IMR-90 (cell line): ENCODE data around the gene TNFRSF14. TPM values are rescaled to one million over a fixed set of nuclear protein-coding genes. Genes with fewer than 3 reads are reported as not detected.

Source experiments
- ATAC-seq: fragments of 200-7000 bp; cut with Tn5 transposase; 2 replicates; pipeline ENCODE4 v1.9.1; 2020; ENCODE audit warnings: low read depth, mild to moderate bottlenecking, moderate library complexity
- BruUV-seq: library from RNA; stranded (reverse); fragments of 400-500 nt; replicated peaks from 2 replicates; lab custom pipeline; 2021; lab: Mats Ljungman, UMichigan
- CTCF ChIA-PET: fragments of 300-600 bp; formaldehyde crosslinking; extraction: SDS; loops from one replicate; lab custom pipeline; 2021; ENCODE audit warnings: antibody characterized with exemption; lab: Yijun Ruan, JAX
- POLR2A ChIA-PET: fragments of 300-600 bp; sonication (Branson Sonifier 250); formaldehyde crosslinking; loops from one replicate; lab custom pipeline; 2022; ENCODE audit warnings: antibody characterized with exemption; ENCODE audit not compliant: unreplicated experiment; lab: Charles Lee
- DNase-seq: peaks from one replicate; pipeline ENCODE4 v3.0.0; 2013
- H2AFZ ChIP-seq: replicated peaks from 2 replicates; pipeline ENCODE3; 2013; ENCODE audit warnings: low read length, mild to moderate bottlenecking; ENCODE audit not compliant: poor library complexity
- H2AK5ac ChIP-seq: 2 replicates; pipeline ENCODE4 v1.6.1; 2013; ENCODE audit warnings: low read depth, low read length, inconsistent platforms
- H2AK9ac ChIP-seq: replicated peaks from 2 replicates; pipeline ENCODE3; 2013; ENCODE audit warnings: mild to moderate bottlenecking, low read depth, low read length, moderate library complexity; ENCODE audit not compliant: poor library complexity
- H2BK120ac ChIP-seq: 2 replicates; pipeline ENCODE4 v1.6.1; 2013; ENCODE audit warnings: low read depth, low read length, inconsistent platforms
- H2BK15ac ChIP-seq: 3 replicates; pipeline ENCODE4 v1.6.1; 2013; ENCODE audit warnings: low read depth, low read length, inconsistent platforms
- H2BK20ac ChIP-seq: 2 replicates; pipeline ENCODE4 v1.6.1; 2013; ENCODE audit warnings: low read depth, mild to moderate bottlenecking, inconsistent platforms, low read length, moderate library complexity
- H2BK5ac ChIP-seq: 2 replicates; pipeline ENCODE4 v1.6.1; 2013; ENCODE audit warnings: mild to moderate bottlenecking, low read depth, low read length, inconsistent platforms; ENCODE audit not compliant: poor library complexity, severe bottlenecking
- H3K14ac ChIP-seq: replicated peaks from 2 replicates; pipeline ENCODE4 v1.6.1; 2013; ENCODE audit warnings: low read depth, low read length, inconsistent platforms
- H3K18ac ChIP-seq: 2 replicates; pipeline ENCODE4 v1.6.1; 2013; ENCODE audit warnings: low read depth, low read length, control low read depth
- H3K23ac ChIP-seq: 2 replicates; pipeline ENCODE4 v1.6.1; 2013; ENCODE audit warnings: low read depth, low read length, inconsistent platforms
- H3K27ac ChIP-seq: 2 replicates; pipeline ENCODE4 v1.5.1; 2013; ENCODE audit warnings: mild to moderate bottlenecking, control low read depth, low read length; ENCODE audit not compliant: insufficient read depth
- H3K27me3 ChIP-seq: 2 replicates; pipeline ENCODE4 v1.6.1; 2013; ENCODE audit warnings: low read length; ENCODE audit not compliant: control insufficient read depth, insufficient read depth
- H3K36me3 ChIP-seq: 2 replicates; pipeline ENCODE4 v1.6.1; 2013; ENCODE audit warnings: low read length, mixed read lengths; ENCODE audit not compliant: control insufficient read depth, insufficient read depth
- H3K4ac ChIP-seq: 2 replicates; pipeline ENCODE4 v1.6.1; 2013; ENCODE audit warnings: low read depth, low read length, inconsistent platforms
- H3K4me1 ChIP-seq: 2 replicates; pipeline ENCODE4 v1.6.1; 2013; ENCODE audit warnings: low read length, mixed read lengths; ENCODE audit not compliant: control insufficient read depth, insufficient read depth
- H3K4me2 ChIP-seq: 2 replicates; pipeline ENCODE4 v1.6.1; 2013; ENCODE audit warnings: low read depth, mild to moderate bottlenecking, control low read depth, low read length, moderate library complexity
- H3K4me3 ChIP-seq: 2 replicates; pipeline ENCODE4 v1.5.1; 2013; ENCODE audit warnings: low read depth, mild to moderate bottlenecking, control low read depth, low read length, moderate library complexity; ENCODE audit not compliant: insufficient read depth
- H3K56ac ChIP-seq: 2 replicates; pipeline ENCODE4 v1.6.1; 2013; ENCODE audit warnings: low read length, inconsistent platforms; ENCODE audit not compliant: insufficient read depth; ENCODE audit errors: extremely low read depth
- H3K79me1 ChIP-seq, 2 experiments: 2 replicates each; pipeline ENCODE4 v1.6.1; 2013; ENCODE audit warnings: low read length in 2 of 2, inconsistent platforms in 1 of 2, low read depth in 1 of 2
- H3K9ac ChIP-seq: 2 replicates; pipeline ENCODE4 v1.6.1; 2013; ENCODE audit warnings: low read depth, low read length, control low read depth
- H3K9me1 ChIP-seq: 2 replicates; pipeline ENCODE4 v1.6.1; 2013; ENCODE audit warnings: low read length, inconsistent platforms; ENCODE audit not compliant: insufficient read depth
- H3K9me3 ChIP-seq: 2 replicates; pipeline ENCODE4 v1.6.1; 2013; ENCODE audit warnings: low read length; ENCODE audit not compliant: control insufficient read depth, insufficient read depth
- H4K20me1 ChIP-seq: 2 replicates; pipeline ENCODE4 v1.6.1; 2013; ENCODE audit warnings: low read length, inconsistent platforms; ENCODE audit not compliant: insufficient read depth
- H4K5ac ChIP-seq: 2 replicates; pipeline ENCODE4 v1.6.1; 2013; ENCODE audit warnings: mild to moderate bottlenecking, low read depth, low read length, control low read depth
- H4K8ac ChIP-seq, 2 experiments: 2 replicates each; pipeline ENCODE4 v1.6.1; 2013; ENCODE audit warnings: low read depth in 2 of 2, low read length in 2 of 2, control low read depth in 1 of 2, inconsistent platforms in 1 of 2
- H4K91ac ChIP-seq: 2 replicates; pipeline ENCODE4 v1.6.1; 2013; ENCODE audit warnings: low read depth, low read length, inconsistent platforms; ENCODE audit not compliant: insufficient read depth
- BHLHE40 ChIP-seq: fragments of 150-350 bp; IDR thresholded peaks from 2 replicates; pipeline ENCODE4 v1.6.1; 2016; ENCODE audit warnings: mild to moderate bottlenecking, low read depth, low read length
- CEBPB ChIP-seq: IDR thresholded peaks from 2 replicates; pipeline ENCODE4 v1.6.1; 2012; ENCODE audit warnings: low read depth, low read length, improper control_type of control experiment
- FOS ChIP-seq: fragments of 150-350 bp; IDR thresholded peaks from 2 replicates; pipeline ENCODE4 v1.6.1; 2016; ENCODE audit warnings: low read depth, low read length
- MAFK ChIP-seq: IDR thresholded peaks from 2 replicates; pipeline ENCODE4 v1.6.1; 2012; ENCODE audit warnings: low read depth, low read length, improper control_type of control experiment
- MAZ ChIP-seq: IDR thresholded peaks from 2 replicates; pipeline ENCODE4 v1.6.1; 2012; ENCODE audit warnings: low read depth, mild to moderate bottlenecking, low read length, improper control_type of control experiment, moderate library complexity, borderline replicate concordance
- NFE2L2 ChIP-seq: fragments of 150-350 bp; IDR thresholded peaks from 2 replicates; pipeline ENCODE4 v1.6.1; 2016; ENCODE audit warnings: low read depth, mild to moderate bottlenecking, low read length
- RAD21 ChIP-seq: IDR thresholded peaks from 2 replicates; pipeline ENCODE4 v1.6.1; 2012; ENCODE audit warnings: low read length, improper control_type of control experiment
- RFX5 ChIP-seq: IDR thresholded peaks from 2 replicates; pipeline ENCODE4 v1.8.0; 2012; ENCODE audit warnings: low read depth, mild to moderate bottlenecking, low read length, moderate library complexity
- SMC3 ChIP-seq: fragments of 150-350 bp; IDR thresholded peaks from 2 replicates; pipeline ENCODE4 v1.6.1; 2016; ENCODE audit warnings: low read depth, mild to moderate bottlenecking, antibody characterized with exemption, low read length, moderate library complexity
- USF2 ChIP-seq: fragments of 150-350 bp; IDR thresholded peaks from 2 replicates; pipeline ENCODE4 v1.6.1; 2017; ENCODE audit warnings: mild to moderate bottlenecking, antibody characterized with exemption, low read length, low read depth
- WGBS, 2 experiments: methylation state at CpG; one replicate each; pipeline versions ENCODE4 v1.1.5 to v1.1.7; 2013; ENCODE audit warnings: missing lambda C conversion rate in 2 of 2; ENCODE audit not compliant: insufficient read length in 1 of 2; ENCODE audit errors: extremely low coverage in 2 of 2; 5-methylcytosine and 5-hydroxymethylcytosine counted together
- dilution Hi-C: fragments of 300-500 bp; cut with HindIII; formaldehyde crosslinking; loops from one replicate; pipeline ENCODE4 v1.14.3; 2018; ENCODE audit warnings: low sequenced_read_pairs; ENCODE audit not compliant: unreplicated experiment
- in situ Hi-C: fragments of 300-500 bp; cut with MboI; formaldehyde crosslinking; loops from 3 replicates; pipeline ENCODE4 v1.14.3; 2019; ENCODE audit warnings: low sequenced_read_pairs, inconsistent platforms, mixed read lengths
- intact Hi-C: fragments of 100-400 bp; cut with micrococcal nuclease; formaldehyde crosslinking; loops from 2 replicates; pipeline ENCODE4 v1.10.0; 2022
- polyA plus RNA-seq, 3 experiments: library from polyadenylated mRNA; depleted of rRNA; stranded (reverse); fragments of >200 nt; gene quantifications; 2 replicates each; pipeline ENCODE4 v1.2.3, GENCODE V29; 2012; ENCODE audit warnings: low replicate concordance in 1 of 3
- total RNA-seq: library from RNA; depleted of rRNA; stranded (reverse); fragments of >200 nt; gene quantifications from 2 replicates; pipeline ENCODE4 v1.2.3, GENCODE V29; 2012

Gene TNFRSF14
- total and polyA plus RNA-seq, 2 of the 4 experiments (the other 2 are of a cell fraction), result 1.3 to 4.2 TPM

- no peak overlapping the region for H2BK20ac ChIP-seq
- no peak overlapping the region for H3K4ac ChIP-seq
- peaks cover 0 to 10% of the 10 kb centered on the region in 2 experiments; a peak in 1 of 4 replicates for H3K79me1 ChIP-seq
- H3K4me1 ChIP-seq, result peaks cover 8% of the 10 kb centered on the region
- H2AK9ac ChIP-seq, result peak overlapping the region; percentile 82
- no peak overlapping the region for H3K4me3 ChIP-seq
- no peak overlapping the region for H3K23ac ChIP-seq
- H3K9me3 ChIP-seq, result no peaks in the 10 kb centered on the region
- no peak overlapping the region for H2BK5ac ChIP-seq
- WGBS, 2 experiments, result 25% methylated on average over 16 of the region's 26 CpGs; no CpG with 5 or more reads in 1 of the 2 experiments
- H3K27ac ChIP-seq, result no peak overlapping the region
- in situ Hi-C loops, result loop anchor here (5.0 to 25.0 kb wide), 2 partner anchors 131 to 356 kb away; partner anchors contain the start of genes FAAP20 and PEX10
- H2AFZ ChIP-seq, result peak overlapping the region; percentile 71
- DNase-seq, result peak; percentile 27
- no peak overlapping the region for H3K4me2 ChIP-seq
- no peak overlapping the region for H4K91ac ChIP-seq
- H3K14ac ChIP-seq, result no peak overlapping the region
- no peak for TF ChIP-seq RFX5
- TF ChIP-seq MAZ, result no peak
- TF ChIP-seq USF2, result no peak
- TF ChIP-seq FOS, result no peak
- TF ChIP-seq SMC3, result no peak
- TF ChIP-seq MAFK, result no peak
- TF ChIP-seq CEBPB, result no peak
- TF ChIP-seq NFE2L2, result no peak
- TF ChIP-seq RAD21, result no peak
- TF ChIP-seq BHLHE40, result no peak
- peaks cover 2% of the 10 kb centered on the region; the same call in 1 of the 2 replicates for H3K27me3 ChIP-seq
- ChIA-PET POLR2A (no interaction called here), CTCF (no interaction called here)
- no peaks in the 10 kb centered on the region for H3K9me1 ChIP-seq
- no peak overlapping the region for H4K8ac ChIP-seq
- intact Hi-C loops, result no loop called here
- H3K36me3 ChIP-seq, result no peaks in the 10 kb centered on the region
- H2BK15ac ChIP-seq, result no peak overlapping the region
- 0 out of 2 replicates have a peak, but pooled peaks cover 3% of the 10 kb centered on the region for H4K20me1 ChIP-seq
- no peak overlapping the region for H4K5ac ChIP-seq
- no peak overlapping the region for H2BK120ac ChIP-seq
- no peak for ATAC-seq
- no peak overlapping the region for H3K18ac ChIP-seq
- no peak overlapping the region for H3K9ac ChIP-seq
- H3K56ac ChIP-seq, result no peak overlapping the region
- dilution Hi-C loops, result no loop called here
- BruUV-seq, result no TSS peak
- 0 out of 2 replicates have a peak overlapping the region, but pooled peaks have one; percentile 16 for H2AK5ac ChIP-seq
These were observed 12.6 kb upstream of the TNFRSF14 start for GRCh38 chr1:2543543-2544092.
